Brain microvascular endothelial cell (primary cell): ENCODE data around the gene GPD1L.

Experiments
- DNase-seq: peaks from one replicate; pipeline ENCODE4 v3.0.0-alpha.2; 2020
- H3K27ac ChIP-seq: fragments of 250-450 bp; sonication (Bioruptor Pico); 2 replicates; pipeline ENCODE4 v1.5.1; 2020; ENCODE audit warnings: mild to moderate bottlenecking, moderate library complexity
- H3K27me3 ChIP-seq: fragments of 250-450 bp; sonication (Bioruptor Pico); replicated peaks from 2 replicates; pipeline ENCODE4 v1.5.1; 2020; ENCODE audit warnings: mild to moderate bottlenecking
- H3K36me3 ChIP-seq: fragments of 250-450 bp; sonication (Bioruptor Pico); replicated peaks from 2 replicates; pipeline ENCODE4 v1.5.1; 2020; ENCODE audit warnings: mild to moderate bottlenecking
- H3K4me3 ChIP-seq: 2 replicates; pipeline ENCODE4 v1.5.1; 2011; ENCODE audit warnings: low read depth, mild to moderate bottlenecking, control low read depth, low read length, moderate library complexity
- in situ Hi-C: cut with HindIII; loops from 2 replicates; pipeline ENCODE4 v1.10.0; 2017; ENCODE audit warnings: low sequenced_read_pairs, low pct_ligation_motif_present
- TF ChIP-seq, protein P1 (sequence below): IDR thresholded peaks from 2 replicates; pipeline ENCODE4 v1.5.1; 2011; ENCODE audit warnings: low read depth, mild to moderate bottlenecking, moderate library complexity, low read length, control low read depth, inconsistent platforms; ENCODE audit errors: missing control alignments

The GPD1L gene

DNA sequence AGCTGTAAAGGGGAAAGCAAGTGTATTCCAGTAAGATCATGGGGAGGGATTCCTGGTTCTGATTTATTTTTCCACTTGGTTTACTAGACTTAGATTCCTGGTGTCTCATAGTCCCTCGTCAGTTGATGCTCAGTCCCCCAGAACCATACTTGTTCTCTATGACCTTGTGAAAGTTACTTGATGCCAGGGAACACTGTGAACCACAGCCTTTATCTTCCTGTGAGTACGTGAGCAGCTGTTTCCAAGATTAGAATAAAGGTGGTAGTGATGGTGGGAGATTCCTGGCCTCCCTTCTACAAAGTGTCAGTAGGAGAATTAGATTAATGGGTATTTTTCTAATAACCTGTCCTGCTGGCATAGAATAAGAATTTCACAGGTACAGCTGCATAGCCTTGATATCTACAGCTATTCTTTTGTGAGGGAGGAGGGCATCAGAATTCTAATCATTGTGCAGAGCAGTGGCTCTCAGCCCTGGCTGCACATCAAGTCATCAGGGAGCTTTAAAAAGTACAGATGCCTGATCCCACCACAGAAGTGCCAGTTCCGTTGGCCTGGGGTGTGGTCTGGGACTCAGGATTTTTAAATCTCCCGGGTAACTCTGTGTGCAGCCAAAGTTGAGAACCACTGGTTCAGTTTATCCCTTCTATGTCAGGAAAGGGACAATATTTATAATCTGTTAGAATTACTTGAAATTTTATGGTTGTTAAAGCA lies 20.0 kb downstream of the GPD1L start:
- H3K4me3 ChIP-seq = no peak overlapping the region
- in situ Hi-C loops = no loop called here
- TF ChIP-seq, protein P1, sequence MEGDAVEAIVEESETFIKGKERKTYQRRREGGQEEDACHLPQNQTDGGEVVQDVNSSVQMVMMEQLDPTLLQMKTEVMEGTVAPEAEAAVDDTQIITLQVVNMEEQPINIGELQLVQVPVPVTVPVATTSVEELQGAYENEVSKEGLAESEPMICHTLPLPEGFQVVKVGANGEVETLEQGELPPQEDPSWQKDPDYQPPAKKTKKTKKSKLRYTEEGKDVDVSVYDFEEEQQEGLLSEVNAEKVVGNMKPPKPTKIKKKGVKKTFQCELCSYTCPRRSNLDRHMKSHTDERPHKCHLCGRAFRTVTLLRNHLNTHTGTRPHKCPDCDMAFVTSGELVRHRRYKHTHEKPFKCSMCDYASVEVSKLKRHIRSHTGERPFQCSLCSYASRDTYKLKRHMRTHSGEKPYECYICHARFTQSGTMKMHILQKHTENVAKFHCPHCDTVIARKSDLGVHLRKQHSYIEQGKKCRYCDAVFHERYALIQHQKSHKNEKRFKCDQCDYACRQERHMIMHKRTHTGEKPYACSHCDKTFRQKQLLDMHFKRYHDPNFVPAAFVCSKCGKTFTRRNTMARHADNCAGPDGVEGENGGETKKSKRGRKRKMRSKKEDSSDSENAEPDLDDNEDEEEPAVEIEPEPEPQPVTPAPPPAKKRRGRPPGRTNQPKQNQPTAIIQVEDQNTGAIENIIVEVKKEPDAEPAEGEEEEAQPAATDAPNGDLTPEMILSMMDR = no peak

GRCh38 chr3:32127219-32127826 lies 20.9 kb downstream of the GPD1L start:
- DNase-seq = no peak
- H3K36me3 ChIP-seq = no peaks in the 10 kb centered on the region
- in situ Hi-C loops = no loop called here
- H3K27me3 ChIP-seq = no peaks in the 10 kb centered on the region
- TF ChIP-seq, protein P1 = no peak
- H3K27ac ChIP-seq = no peak overlapping the region
- no peak overlapping the region for H3K4me3 ChIP-seq

More for the DNA sequence above, 20.0 kb downstream of the GPD1L start:
- no peaks in the 10 kb centered on the region for H3K36me3 ChIP-seq
- H3K27me3 ChIP-seq = no peaks in the 10 kb centered on the region
- DNase-seq = no peak
- no peak overlapping the region for H3K27ac ChIP-seq

- H3K27ac ChIP-seq = no peak overlapping the region
- no peaks in the 10 kb centered on the region for H3K27me3 ChIP-seq
- no peaks in the 10 kb centered on the region for H3K36me3 ChIP-seq
- TF ChIP-seq, protein P1 = no peak
- in situ Hi-C loops = no loop called here
- no peak for DNase-seq
- H3K4me3 ChIP-seq = no peak overlapping the region
Observed at GRCh38 chr3:32128936-32129335, 22.5 kb downstream of the GPD1L start.

DNA sequence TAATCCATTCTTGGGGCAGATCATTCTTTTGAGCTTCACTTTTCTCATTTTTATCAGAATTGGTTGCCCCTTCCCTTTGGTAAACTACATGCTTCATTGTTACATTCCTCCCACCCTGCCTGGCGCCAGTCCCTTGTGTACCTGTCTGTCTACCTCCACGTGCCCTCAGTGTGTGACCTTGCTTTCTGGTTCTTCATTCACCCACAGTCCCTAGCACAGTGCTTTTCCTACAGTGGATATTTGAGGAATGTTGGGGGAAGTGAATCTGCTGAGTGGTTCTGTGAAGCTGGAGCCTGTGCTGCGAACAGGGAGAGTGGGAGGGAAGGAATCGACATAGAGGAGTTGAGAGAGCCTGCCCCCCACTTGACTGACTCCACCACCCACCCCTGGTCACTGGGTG lies 23.4 kb downstream of the GPD1L start:
- no peaks in the 10 kb centered on the region for H3K27me3 ChIP-seq
- no peaks in the 10 kb centered on the region for H3K36me3 ChIP-seq
- no peak overlapping the region for H3K4me3 ChIP-seq
- no peak for DNase-seq
- TF ChIP-seq, protein P1 = no peak
- H3K27ac ChIP-seq = no peak overlapping the region
- in situ Hi-C loops = no loop called here

GRCh38 chr3:32132121-32132520 lies 25.7 kb downstream of the GPD1L start:
- H3K4me3 ChIP-seq = no peak overlapping the region
- no peak overlapping the region for H3K27ac ChIP-seq
- no peak for DNase-seq
- TF ChIP-seq, protein P1 = no peak
- in situ Hi-C loops = no loop called here
- H3K27me3 ChIP-seq = no peaks in the 10 kb centered on the region
- H3K36me3 ChIP-seq = no peaks in the 10 kb centered on the region
